Esophagus muscularis mucosa (tissue), 3 donors: ENCODE results near the gene ZFYVE28.

Experiments
- CTCF ChIP-seq, 3 experiments: fragments of 200-600 bp in 2 of 3; fragments of 450-650 bp in 1 of 3; sonication (generic) in 2 of 3; IDR thresholded peaks; one replicate each; pipeline ENCODE4 v1.5.1; 2017 to 2019; ENCODE audit warnings: antibody characterized with exemption in 3 of 3, mild to moderate bottlenecking in 2 of 3, moderate library complexity in 1 of 3
- POLR2A ChIP-seq: fragments of 450-650 bp; IDR thresholded peaks from one replicate; pipeline ENCODE4 v1.6.1; 2017; ENCODE audit warnings: antibody characterized with exemption, moderate library complexity, mild to moderate bottlenecking, low read depth
- POLR2AphosphoS5 ChIP-seq, 2 donors: sonication (generic); formaldehyde crosslinking; IDR thresholded peaks; one replicate each; pipeline ENCODE4 v1.6.1; 2017; ENCODE audit warnings: antibody characterized with exemption in 2 of 2

GRCh38 chr4:2418650-2419571 lies 466 bp upstream of the ZFYVE28 start, which contains the start of gene CFAP99:
- TF ChIP-seq CTCF (IDR thresholded peaks at IDR 0.05), result peak in 2 of 3 experiments; percentile 4 to 21
- no peak for TF ChIP-seq POLR2A
- TF ChIP-seq POLR2AphosphoS5 (IDR thresholded peaks at IDR 0.05), result peak in 1 of 2 donors; percentile 80
